IMR-90 (cell line): ENCODE results near the gene RAB30. TPM values are rescaled to one million over a fixed set of nuclear protein-coding genes. Genes with fewer than 3 reads are reported as not detected.

Experiments used
- ATAC-seq: fragments of 200-7000 bp; cut with Tn5 transposase; 2 replicates; pipeline ENCODE4 v1.9.1; 2020; ENCODE audit warnings: low read depth, mild to moderate bottlenecking, moderate library complexity
- BruUV-seq: library from RNA; stranded (reverse); fragments of 400-500 nt; replicated peaks from 2 replicates; lab custom pipeline; 2021; lab: Mats Ljungman, UMichigan
- CTCF ChIA-PET: fragments of 300-600 bp; formaldehyde crosslinking; extraction: SDS; loops from one replicate; lab custom pipeline; 2021; ENCODE audit warnings: antibody characterized with exemption; lab: Yijun Ruan, JAX
- POLR2A ChIA-PET: fragments of 300-600 bp; sonication (Branson Sonifier 250); formaldehyde crosslinking; loops from one replicate; lab custom pipeline; 2022; ENCODE audit warnings: antibody characterized with exemption; ENCODE audit not compliant: unreplicated experiment; lab: Charles Lee
- DNase-seq: peaks from one replicate; pipeline ENCODE4 v3.0.0; 2013
- H2AFZ ChIP-seq: replicated peaks from 2 replicates; pipeline ENCODE3; 2013; ENCODE audit warnings: low read length, mild to moderate bottlenecking; ENCODE audit not compliant: poor library complexity
- H2AK5ac ChIP-seq: 2 replicates; pipeline ENCODE4 v1.6.1; 2013; ENCODE audit warnings: low read depth, low read length, inconsistent platforms
- H2AK9ac ChIP-seq: replicated peaks from 2 replicates; pipeline ENCODE3; 2013; ENCODE audit warnings: mild to moderate bottlenecking, low read depth, low read length, moderate library complexity; ENCODE audit not compliant: poor library complexity
- H2BK120ac ChIP-seq: 2 replicates; pipeline ENCODE4 v1.6.1; 2013; ENCODE audit warnings: low read depth, low read length, inconsistent platforms
- H2BK15ac ChIP-seq: 3 replicates; pipeline ENCODE4 v1.6.1; 2013; ENCODE audit warnings: low read depth, low read length, inconsistent platforms
- H2BK20ac ChIP-seq: 2 replicates; pipeline ENCODE4 v1.6.1; 2013; ENCODE audit warnings: low read depth, mild to moderate bottlenecking, inconsistent platforms, low read length, moderate library complexity
- H2BK5ac ChIP-seq: 2 replicates; pipeline ENCODE4 v1.6.1; 2013; ENCODE audit warnings: mild to moderate bottlenecking, low read depth, low read length, inconsistent platforms; ENCODE audit not compliant: poor library complexity, severe bottlenecking
- H3K14ac ChIP-seq: replicated peaks from 2 replicates; pipeline ENCODE4 v1.6.1; 2013; ENCODE audit warnings: low read depth, low read length, inconsistent platforms
- H3K18ac ChIP-seq: 2 replicates; pipeline ENCODE4 v1.6.1; 2013; ENCODE audit warnings: low read depth, low read length, control low read depth
- H3K23ac ChIP-seq: 2 replicates; pipeline ENCODE4 v1.6.1; 2013; ENCODE audit warnings: low read depth, low read length, inconsistent platforms
- H3K27ac ChIP-seq: 2 replicates; pipeline ENCODE4 v1.5.1; 2013; ENCODE audit warnings: mild to moderate bottlenecking, control low read depth, low read length; ENCODE audit not compliant: insufficient read depth
- H3K27me3 ChIP-seq: 2 replicates; pipeline ENCODE4 v1.6.1; 2013; ENCODE audit warnings: low read length; ENCODE audit not compliant: control insufficient read depth, insufficient read depth
- H3K36me3 ChIP-seq: 2 replicates; pipeline ENCODE4 v1.6.1; 2013; ENCODE audit warnings: low read length, mixed read lengths; ENCODE audit not compliant: control insufficient read depth, insufficient read depth
- H3K4ac ChIP-seq: 2 replicates; pipeline ENCODE4 v1.6.1; 2013; ENCODE audit warnings: low read depth, low read length, inconsistent platforms
- H3K4me1 ChIP-seq: 2 replicates; pipeline ENCODE4 v1.6.1; 2013; ENCODE audit warnings: low read length, mixed read lengths; ENCODE audit not compliant: control insufficient read depth, insufficient read depth
- H3K4me2 ChIP-seq: 2 replicates; pipeline ENCODE4 v1.6.1; 2013; ENCODE audit warnings: low read depth, mild to moderate bottlenecking, control low read depth, low read length, moderate library complexity
- H3K4me3 ChIP-seq: 2 replicates; pipeline ENCODE4 v1.5.1; 2013; ENCODE audit warnings: low read depth, mild to moderate bottlenecking, control low read depth, low read length, moderate library complexity; ENCODE audit not compliant: insufficient read depth
- H3K56ac ChIP-seq: 2 replicates; pipeline ENCODE4 v1.6.1; 2013; ENCODE audit warnings: low read length, inconsistent platforms; ENCODE audit not compliant: insufficient read depth; ENCODE audit errors: extremely low read depth
- H3K79me1 ChIP-seq, 2 experiments: 2 replicates each; pipeline ENCODE4 v1.6.1; 2013; ENCODE audit warnings: low read length in 2 of 2, inconsistent platforms in 1 of 2, low read depth in 1 of 2
- H3K9ac ChIP-seq: 2 replicates; pipeline ENCODE4 v1.6.1; 2013; ENCODE audit warnings: low read depth, low read length, control low read depth
- H3K9me1 ChIP-seq: 2 replicates; pipeline ENCODE4 v1.6.1; 2013; ENCODE audit warnings: low read length, inconsistent platforms; ENCODE audit not compliant: insufficient read depth
- H3K9me3 ChIP-seq: 2 replicates; pipeline ENCODE4 v1.6.1; 2013; ENCODE audit warnings: low read length; ENCODE audit not compliant: control insufficient read depth, insufficient read depth
- H4K20me1 ChIP-seq: 2 replicates; pipeline ENCODE4 v1.6.1; 2013; ENCODE audit warnings: low read length, inconsistent platforms; ENCODE audit not compliant: insufficient read depth
- H4K5ac ChIP-seq: 2 replicates; pipeline ENCODE4 v1.6.1; 2013; ENCODE audit warnings: mild to moderate bottlenecking, low read depth, low read length, control low read depth
- H4K8ac ChIP-seq, 2 experiments: 2 replicates each; pipeline ENCODE4 v1.6.1; 2013; ENCODE audit warnings: low read depth in 2 of 2, low read length in 2 of 2, control low read depth in 1 of 2, inconsistent platforms in 1 of 2
- H4K91ac ChIP-seq: 2 replicates; pipeline ENCODE4 v1.6.1; 2013; ENCODE audit warnings: low read depth, low read length, inconsistent platforms; ENCODE audit not compliant: insufficient read depth
- BHLHE40 ChIP-seq: fragments of 150-350 bp; IDR thresholded peaks from 2 replicates; pipeline ENCODE4 v1.6.1; 2016; ENCODE audit warnings: mild to moderate bottlenecking, low read depth, low read length
- CHD1 ChIP-seq: IDR thresholded peaks from 2 replicates; pipeline ENCODE4 v1.6.1; 2012; ENCODE audit warnings: low read depth, low read length, improper control_type of control experiment
- MAZ ChIP-seq: IDR thresholded peaks from 2 replicates; pipeline ENCODE4 v1.6.1; 2012; ENCODE audit warnings: low read depth, mild to moderate bottlenecking, low read length, improper control_type of control experiment, moderate library complexity, borderline replicate concordance
- NFE2L2 ChIP-seq: fragments of 150-350 bp; IDR thresholded peaks from 2 replicates; pipeline ENCODE4 v1.6.1; 2016; ENCODE audit warnings: low read depth, mild to moderate bottlenecking, low read length
- POLR2A ChIP-seq: IDR thresholded peaks from 2 replicates; pipeline ENCODE4 v1.6.1; 2012; ENCODE audit warnings: mild to moderate bottlenecking, low read depth, low read length
- RAD21 ChIP-seq: IDR thresholded peaks from 2 replicates; pipeline ENCODE4 v1.6.1; 2012; ENCODE audit warnings: low read length, improper control_type of control experiment
- RCOR1 ChIP-seq: IDR thresholded peaks from 2 replicates; pipeline ENCODE4 v1.6.1; 2012; ENCODE audit warnings: mild to moderate bottlenecking, low read length, improper control_type of control experiment; ENCODE audit not compliant: insufficient replicate concordance
- WGBS, 2 experiments: methylation state at CpG; one replicate each; pipeline versions ENCODE4 v1.1.5 to v1.1.7; 2013; ENCODE audit warnings: missing lambda C conversion rate in 2 of 2; ENCODE audit not compliant: insufficient read length in 1 of 2; ENCODE audit errors: extremely low coverage in 2 of 2; 5-methylcytosine and 5-hydroxymethylcytosine counted together
- dilution Hi-C: fragments of 300-500 bp; cut with HindIII; formaldehyde crosslinking; loops from one replicate; pipeline ENCODE4 v1.14.3; 2018; ENCODE audit warnings: low sequenced_read_pairs; ENCODE audit not compliant: unreplicated experiment
- in situ Hi-C: fragments of 300-500 bp; cut with MboI; formaldehyde crosslinking; loops from 3 replicates; pipeline ENCODE4 v1.14.3; 2019; ENCODE audit warnings: low sequenced_read_pairs, inconsistent platforms, mixed read lengths
- intact Hi-C: fragments of 100-400 bp; cut with micrococcal nuclease; formaldehyde crosslinking; loops from 2 replicates; pipeline ENCODE4 v1.10.0; 2022
- polyA plus RNA-seq, 3 experiments: library from polyadenylated mRNA; depleted of rRNA; stranded (reverse); fragments of >200 nt; gene quantifications; 2 replicates each; pipeline ENCODE4 v1.2.3, GENCODE V29; 2012; ENCODE audit warnings: low replicate concordance in 1 of 3
- total RNA-seq: library from RNA; depleted of rRNA; stranded (reverse); fragments of >200 nt; gene quantifications from 2 replicates; pipeline ENCODE4 v1.2.3, GENCODE V29; 2012
- TF ChIP-seq, protein P1 (sequence below): fragments of 150-350 bp; IDR thresholded peaks from 2 replicates; pipeline ENCODE4 v1.6.1; 2016; ENCODE audit warnings: low read depth, mild to moderate bottlenecking, low read length, moderate library complexity, borderline replicate concordance
- TF ChIP-seq, protein P2 (sequence below): fragments of 150-350 bp; IDR thresholded peaks from 2 replicates; pipeline ENCODE4 v1.6.1; 2017; ENCODE audit warnings: mild to moderate bottlenecking, antibody characterized with exemption, low read length, low read depth
- TF ChIP-seq, protein P3 (sequence below): conservative IDR thresholded peaks from 2 replicates; pipeline ENCODE4 v1.5.1; 2012; ENCODE audit warnings: mild to moderate bottlenecking, low read depth, low read length, improper control_type of control experiment

The RAB30 gene
- total and polyA plus RNA-seq, 2 of the 4 experiments (the other 2 are of a cell fraction) = 7.2 to 25.6 TPM

DNA sequence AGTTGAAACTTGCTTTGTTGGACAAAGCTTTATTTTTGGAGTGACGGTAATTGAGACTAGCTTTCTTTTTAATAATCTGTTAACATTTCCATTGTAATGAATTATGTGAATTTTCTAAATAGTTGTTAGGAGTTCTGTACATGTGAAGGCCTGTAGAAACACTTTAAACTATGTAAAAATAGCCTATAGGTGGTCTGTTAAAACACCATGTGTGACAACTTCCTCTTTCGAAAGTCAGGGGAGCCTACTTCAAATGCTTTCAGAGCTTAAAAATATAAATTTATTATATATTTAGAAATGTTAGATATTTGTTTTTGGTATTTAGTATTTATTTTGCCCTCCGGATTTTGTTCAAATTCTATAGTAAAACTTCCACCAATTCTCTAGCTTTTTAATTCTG is 141.5 kb downstream of the RAB30 start:
- H3K4ac ChIP-seq = no peak overlapping the region
- POLR2A ChIA-PET = no interaction called here
- in situ Hi-C loops = no loop called here
- dilution Hi-C loops = no loop called here
- no peak overlapping the region for H3K56ac ChIP-seq
- H3K9me1 ChIP-seq = no peaks in the 10 kb centered on the region
- H2BK15ac ChIP-seq = no peak overlapping the region
- H3K36me3 ChIP-seq = no peaks in the 10 kb centered on the region; the same call in 1 of the 2 replicates
- H3K4me3 ChIP-seq = no peak overlapping the region
- H3K4me1 ChIP-seq = no peaks in the 10 kb centered on the region
- no peak overlapping the region for H2BK120ac ChIP-seq
- H4K5ac ChIP-seq = no peak overlapping the region
- no peak overlapping the region for H2BK5ac ChIP-seq
- H2BK20ac ChIP-seq = no peak overlapping the region
- no peak overlapping the region for H3K18ac ChIP-seq
- no peak overlapping the region for H4K8ac ChIP-seq
- ATAC-seq (no peak), DNase-seq (no peak)
- H3K79me1 ChIP-seq = no peaks in the 10 kb centered on the region
- no TSS peak for BruUV-seq
- WGBS, 2 experiments = no CpG with 5 or more reads among the region's 3 CpGs
- H2AK5ac ChIP-seq = no peak overlapping the region
- no peak overlapping the region for H3K27ac ChIP-seq
- no peak overlapping the region for H3K23ac ChIP-seq
- H2AK9ac ChIP-seq = no peak overlapping the region
- no peak overlapping the region for H3K14ac ChIP-seq
- TF ChIP-seq CHD1 (no peak), RCOR1 (no peak), RAD21 (no peak), MAZ (no peak), NFE2L2 (no peak), BHLHE40 (no peak), POLR2A (no peak)
- TF ChIP-seq, protein P1, sequence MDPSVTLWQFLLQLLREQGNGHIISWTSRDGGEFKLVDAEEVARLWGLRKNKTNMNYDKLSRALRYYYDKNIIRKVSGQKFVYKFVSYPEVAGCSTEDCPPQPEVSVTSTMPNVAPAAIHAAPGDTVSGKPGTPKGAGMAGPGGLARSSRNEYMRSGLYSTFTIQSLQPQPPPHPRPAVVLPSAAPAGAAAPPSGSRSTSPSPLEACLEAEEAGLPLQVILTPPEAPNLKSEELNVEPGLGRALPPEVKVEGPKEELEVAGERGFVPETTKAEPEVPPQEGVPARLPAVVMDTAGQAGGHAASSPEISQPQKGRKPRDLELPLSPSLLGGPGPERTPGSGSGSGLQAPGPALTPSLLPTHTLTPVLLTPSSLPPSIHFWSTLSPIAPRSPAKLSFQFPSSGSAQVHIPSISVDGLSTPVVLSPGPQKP = no peak
- TF ChIP-seq, protein P2, sequence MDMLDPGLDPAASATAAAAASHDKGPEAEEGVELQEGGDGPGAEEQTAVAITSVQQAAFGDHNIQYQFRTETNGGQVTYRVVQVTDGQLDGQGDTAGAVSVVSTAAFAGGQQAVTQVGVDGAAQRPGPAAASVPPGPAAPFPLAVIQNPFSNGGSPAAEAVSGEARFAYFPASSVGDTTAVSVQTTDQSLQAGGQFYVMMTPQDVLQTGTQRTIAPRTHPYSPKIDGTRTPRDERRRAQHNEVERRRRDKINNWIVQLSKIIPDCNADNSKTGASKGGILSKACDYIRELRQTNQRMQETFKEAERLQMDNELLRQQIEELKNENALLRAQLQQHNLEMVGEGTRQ = no peak
- TF ChIP-seq, protein P3, sequence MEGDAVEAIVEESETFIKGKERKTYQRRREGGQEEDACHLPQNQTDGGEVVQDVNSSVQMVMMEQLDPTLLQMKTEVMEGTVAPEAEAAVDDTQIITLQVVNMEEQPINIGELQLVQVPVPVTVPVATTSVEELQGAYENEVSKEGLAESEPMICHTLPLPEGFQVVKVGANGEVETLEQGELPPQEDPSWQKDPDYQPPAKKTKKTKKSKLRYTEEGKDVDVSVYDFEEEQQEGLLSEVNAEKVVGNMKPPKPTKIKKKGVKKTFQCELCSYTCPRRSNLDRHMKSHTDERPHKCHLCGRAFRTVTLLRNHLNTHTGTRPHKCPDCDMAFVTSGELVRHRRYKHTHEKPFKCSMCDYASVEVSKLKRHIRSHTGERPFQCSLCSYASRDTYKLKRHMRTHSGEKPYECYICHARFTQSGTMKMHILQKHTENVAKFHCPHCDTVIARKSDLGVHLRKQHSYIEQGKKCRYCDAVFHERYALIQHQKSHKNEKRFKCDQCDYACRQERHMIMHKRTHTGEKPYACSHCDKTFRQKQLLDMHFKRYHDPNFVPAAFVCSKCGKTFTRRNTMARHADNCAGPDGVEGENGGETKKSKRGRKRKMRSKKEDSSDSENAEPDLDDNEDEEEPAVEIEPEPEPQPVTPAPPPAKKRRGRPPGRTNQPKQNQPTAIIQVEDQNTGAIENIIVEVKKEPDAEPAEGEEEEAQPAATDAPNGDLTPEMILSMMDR = no peak
- no peaks in the 10 kb centered on the region for H3K27me3 ChIP-seq
- CTCF ChIA-PET = interaction anchor here (0.7 to 1.3 kb wide), 3 partner anchors 9 to 287 kb away, joined by 3 to 7 read pairs (median 6); no protein-coding TSS in a partner anchor
- H3K4me2 ChIP-seq = no peak overlapping the region
- H4K20me1 ChIP-seq = no peaks in the 10 kb centered on the region
- H3K9me3 ChIP-seq = no peaks in the 10 kb centered on the region
- H4K91ac ChIP-seq = no peak overlapping the region
- no peak overlapping the region for H2AFZ ChIP-seq
- intact Hi-C loops = no loop called here
- no peak overlapping the region for H3K9ac ChIP-seq
